ENCODE data around the gene BMF. TPM values are rescaled to one million over a fixed set of nuclear protein-coding genes. Genes with fewer than 3 reads are reported as not detected.

The BMF gene
- total RNA-seq, 1 donor from 2014 or later = 153 TPM

DNA sequence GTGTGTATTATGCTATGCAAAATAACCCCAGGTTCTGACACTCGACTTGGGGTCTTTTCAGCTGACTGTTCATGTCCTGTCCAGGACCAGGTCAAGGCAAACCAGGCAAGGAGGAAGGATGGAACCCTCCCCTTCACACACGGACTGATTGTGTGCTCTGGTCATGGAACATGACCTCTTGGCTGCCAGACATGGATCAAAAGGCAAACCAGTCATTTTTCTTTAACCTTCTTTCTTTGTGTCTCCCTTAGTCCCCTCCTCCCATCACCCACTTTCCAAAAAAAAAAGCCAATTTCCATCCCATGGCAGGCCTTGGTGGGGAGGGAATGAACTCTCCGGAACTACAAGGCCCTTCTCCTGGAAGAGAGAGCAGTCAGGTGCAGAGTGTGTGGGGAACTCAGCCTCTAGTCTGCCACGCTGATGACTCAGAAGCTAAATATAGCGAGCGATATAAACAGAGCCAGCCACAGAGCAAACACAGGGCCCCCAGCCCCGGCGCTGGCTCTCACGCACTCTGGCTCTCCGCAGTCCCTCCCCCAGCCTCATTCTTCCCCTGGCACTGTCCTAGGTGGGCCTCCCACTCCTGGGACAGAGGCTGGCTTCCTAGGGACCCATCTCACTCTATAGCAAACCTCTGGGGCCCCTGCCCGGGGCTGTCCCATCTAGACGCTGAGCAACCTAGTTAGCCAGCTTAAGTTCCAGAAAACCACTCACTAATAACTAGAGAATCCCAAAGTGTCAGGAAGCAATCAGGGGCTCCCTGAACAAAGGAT, 10.0 kb downstream of the BMF start:
- Mint-ChIP-seq H3K9me3 (ENCODE audit: unreplicated experiment) (no peaks in the 10 kb centered on the region), H3K27ac (ENCODE audit: unreplicated experiment) (peak overlapping the region; percentile 78), H3K36me3 (ENCODE audit: low read depth, unreplicated experiment) (peaks cover 44% of the 10 kb centered on the region), H3K27me3 (ENCODE audit: unreplicated experiment) (peaks cover 8% of the 10 kb centered on the region), H3K4me1 (ENCODE audit: unreplicated experiment) (peaks cover 84% of the 10 kb centered on the region), H3K4me3 (ENCODE audit: unreplicated experiment) (no peak overlapping the region)
- TF ChIP-seq, protein P1, sequence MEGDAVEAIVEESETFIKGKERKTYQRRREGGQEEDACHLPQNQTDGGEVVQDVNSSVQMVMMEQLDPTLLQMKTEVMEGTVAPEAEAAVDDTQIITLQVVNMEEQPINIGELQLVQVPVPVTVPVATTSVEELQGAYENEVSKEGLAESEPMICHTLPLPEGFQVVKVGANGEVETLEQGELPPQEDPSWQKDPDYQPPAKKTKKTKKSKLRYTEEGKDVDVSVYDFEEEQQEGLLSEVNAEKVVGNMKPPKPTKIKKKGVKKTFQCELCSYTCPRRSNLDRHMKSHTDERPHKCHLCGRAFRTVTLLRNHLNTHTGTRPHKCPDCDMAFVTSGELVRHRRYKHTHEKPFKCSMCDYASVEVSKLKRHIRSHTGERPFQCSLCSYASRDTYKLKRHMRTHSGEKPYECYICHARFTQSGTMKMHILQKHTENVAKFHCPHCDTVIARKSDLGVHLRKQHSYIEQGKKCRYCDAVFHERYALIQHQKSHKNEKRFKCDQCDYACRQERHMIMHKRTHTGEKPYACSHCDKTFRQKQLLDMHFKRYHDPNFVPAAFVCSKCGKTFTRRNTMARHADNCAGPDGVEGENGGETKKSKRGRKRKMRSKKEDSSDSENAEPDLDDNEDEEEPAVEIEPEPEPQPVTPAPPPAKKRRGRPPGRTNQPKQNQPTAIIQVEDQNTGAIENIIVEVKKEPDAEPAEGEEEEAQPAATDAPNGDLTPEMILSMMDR (IDR thresholded peaks at IDR 0.05; ENCODE audit: unreplicated experiment) = no peak
- no peak for DNase-seq (ENCODE audit: low spot score)

DNA sequence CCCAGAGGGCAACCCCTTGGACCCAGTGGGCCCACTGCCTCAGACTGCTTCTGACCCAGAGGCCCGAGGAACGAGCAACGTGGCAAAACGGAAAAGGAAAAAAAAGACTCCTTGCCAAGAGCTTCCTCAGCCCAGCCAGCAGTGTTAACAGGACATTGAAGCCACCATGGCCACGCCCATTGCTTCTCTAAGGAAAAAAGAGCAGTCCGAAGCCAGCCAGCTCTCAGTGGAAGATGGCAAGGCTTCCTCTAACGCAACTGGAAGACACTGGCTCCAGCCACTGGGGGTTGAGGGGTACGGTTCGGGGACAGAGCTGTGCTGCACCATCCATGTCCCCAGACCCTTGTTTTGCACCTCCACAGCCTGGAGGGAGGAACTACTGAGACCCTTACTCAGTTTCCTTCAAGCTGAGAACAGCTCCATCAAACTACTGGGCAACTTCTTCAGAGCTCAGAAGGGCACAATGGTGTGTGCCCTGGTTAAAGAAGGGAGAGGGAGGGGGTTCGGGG, 10.7 kb downstream of the BMF start:
- H3K27ac Mint-ChIP-seq (ENCODE audit: unreplicated experiment) = no peak overlapping the region
- H3K36me3 Mint-ChIP-seq (ENCODE audit: low read depth, unreplicated experiment) = peaks cover 46% of the 10 kb centered on the region
- DNase-seq (ENCODE audit: low spot score) = no peak

DNA sequence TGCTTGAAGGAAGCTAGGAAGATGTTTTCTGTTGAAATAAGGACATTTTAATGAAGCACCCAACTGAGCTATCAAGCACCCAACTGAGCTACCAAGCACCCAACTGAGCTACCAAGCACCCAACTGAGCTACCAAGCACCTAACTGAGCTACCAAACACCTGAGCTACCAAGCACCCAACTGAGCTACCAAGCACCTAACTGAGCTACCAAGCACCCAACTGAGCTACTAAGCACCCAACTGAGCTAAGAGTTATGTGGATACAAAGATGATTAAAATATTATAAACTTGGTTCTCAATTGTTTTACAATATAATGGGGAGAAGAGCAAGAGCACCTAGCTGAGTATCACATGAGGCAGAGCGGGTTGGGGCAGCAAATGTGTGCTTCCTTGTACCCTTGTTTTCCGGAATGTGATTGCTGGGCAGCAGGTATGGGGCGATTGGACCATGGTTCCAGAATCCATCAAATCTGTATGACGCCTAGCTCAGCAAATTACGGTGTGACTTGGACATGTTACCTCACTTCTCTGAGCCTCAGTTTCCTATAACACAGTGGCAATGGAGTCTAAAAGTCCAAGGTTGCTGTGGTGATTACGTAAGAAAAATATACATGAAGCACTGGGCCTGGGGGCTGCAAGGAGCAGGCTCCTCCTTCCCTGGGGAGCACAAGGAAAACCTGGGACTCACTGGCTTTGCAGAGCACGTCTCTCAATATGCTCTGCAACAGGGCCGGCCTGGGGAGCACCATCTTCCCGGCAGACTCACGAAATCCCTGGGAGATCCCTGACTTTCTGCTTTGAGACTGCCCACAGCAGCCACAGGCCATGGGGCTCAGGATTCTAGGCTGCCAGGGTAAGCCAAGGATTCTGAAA, 11.3 kb downstream of the BMF start:
- H3K36me3 Mint-ChIP-seq (ENCODE audit: low read depth, unreplicated experiment) = peaks cover 49% of the 10 kb centered on the region
- no peaks in the 10 kb centered on the region for H3K9me3 Mint-ChIP-seq (ENCODE audit: unreplicated experiment)
- peaks cover 89% of the 10 kb centered on the region for H3K4me1 Mint-ChIP-seq (ENCODE audit: unreplicated experiment)
- peaks cover 10% of the 10 kb centered on the region for H3K27me3 Mint-ChIP-seq (ENCODE audit: unreplicated experiment)
- DNase-seq (ENCODE audit: low spot score) = no peak
- H3K4me3 Mint-ChIP-seq (ENCODE audit: unreplicated experiment) = peak overlapping the region; percentile 59
- TF ChIP-seq, protein P1 (IDR thresholded peaks at IDR 0.05; ENCODE audit: unreplicated experiment) = no peak
- H3K27ac Mint-ChIP-seq (ENCODE audit: unreplicated experiment) = peak overlapping the region; percentile 77

More for the DNA sequence above, 10.7 kb downstream of the BMF start:
- TF ChIP-seq, protein P1 (IDR thresholded peaks at IDR 0.05; ENCODE audit: unreplicated experiment) = no peak
- peaks cover 10% of the 10 kb centered on the region for H3K27me3 Mint-ChIP-seq (ENCODE audit: unreplicated experiment)
- H3K4me1 Mint-ChIP-seq (ENCODE audit: unreplicated experiment) = peaks cover 88% of the 10 kb centered on the region
- no peak overlapping the region for H3K4me3 Mint-ChIP-seq (ENCODE audit: unreplicated experiment)
- no peaks in the 10 kb centered on the region for H3K9me3 Mint-ChIP-seq (ENCODE audit: unreplicated experiment)

DNA sequence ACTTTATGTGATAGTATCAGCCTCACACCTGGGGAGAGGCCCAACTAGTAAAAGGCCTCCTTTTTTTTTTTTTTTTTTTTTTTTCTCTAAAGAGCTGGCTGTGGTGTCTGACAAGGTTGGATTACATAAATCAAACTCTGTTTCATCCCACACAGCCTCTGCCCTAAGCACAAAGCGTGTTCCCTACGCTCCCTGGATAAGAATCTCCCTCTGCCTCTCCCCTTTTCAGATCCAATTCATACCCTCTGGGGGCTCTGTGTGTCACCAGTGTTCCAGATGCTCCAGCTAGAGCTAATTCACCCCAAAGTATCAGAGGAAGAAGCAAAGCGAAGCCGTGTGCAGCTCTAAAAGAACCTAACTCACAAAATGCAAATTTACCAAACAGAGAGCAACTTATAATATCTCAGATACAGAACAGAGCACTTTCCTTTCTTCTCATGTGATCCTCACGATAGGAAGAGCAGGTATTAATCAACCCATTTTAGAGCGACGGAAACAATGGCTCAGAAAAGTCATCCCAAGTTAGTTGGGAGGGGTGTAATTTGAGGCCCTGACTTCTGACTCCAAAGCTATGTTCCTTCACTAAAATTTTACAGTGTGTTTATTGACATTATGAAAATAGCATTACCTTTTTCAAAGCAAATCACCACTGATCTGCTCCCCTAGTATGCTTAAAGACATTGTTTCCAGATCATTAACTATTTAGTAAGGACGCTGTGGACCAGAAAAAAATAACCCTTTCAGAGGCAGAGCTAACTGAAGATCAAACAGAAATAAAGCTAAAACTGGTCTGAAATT, 12.4 kb downstream of the BMF start:
- TF ChIP-seq, protein P1 (IDR thresholded peaks at IDR 0.05; ENCODE audit: unreplicated experiment) = no peak
- Mint-ChIP-seq H3K27ac (ENCODE audit: unreplicated experiment) (peak overlapping the region; percentile 77), H3K4me3 (ENCODE audit: unreplicated experiment) (peak overlapping the region; percentile 16)

More for the DNA sequence above, 12.4 kb downstream of the BMF start:
- Mint-ChIP-seq H3K36me3 (ENCODE audit: low read depth, unreplicated experiment) (peaks cover 52% of the 10 kb centered on the region), H3K27me3 (ENCODE audit: unreplicated experiment) (peaks cover 10% of the 10 kb centered on the region), H3K9me3 (ENCODE audit: unreplicated experiment) (no peaks in the 10 kb centered on the region), H3K4me1 (ENCODE audit: unreplicated experiment) (peaks cover 92% of the 10 kb centered on the region)
- DNase-seq (ENCODE audit: low spot score) = no peak

Data from endothelial cell (in vitro differentiated cells).